Hindlimb muscle (tissue), 1 donor: Measurements from ENCODE around the gene CNFN. TPM values are rescaled to one million over a fixed set of nuclear protein-coding genes. Genes with fewer than 3 reads are reported as not detected.

Experiments used
- DNase-seq: peaks from one replicate; pipeline ENCODE4 v3.0.0-alpha.2; 2013
- polyA plus RNA-seq: library from polyadenylated mRNA; unstranded; fragments of 120-200 nt; gene quantifications from one replicate; pipeline ENCODE4 v1.2.1, GENCODE V29; 2013; ENCODE audit not compliant: insufficient read length

The CNFN gene
- polyA plus RNA-seq, 1 donor, result not detected

GRCh38 chr19:42374826-42375376 lies 15.2 kb downstream of the CNFN start:
- no peak for DNase-seq

- DNase-seq, result peak; percentile 29
These were observed 19.4 kb downstream of the CNFN start for GRCh38 chr19:42370626-42371175.

GRCh38 chr19:42370068-42370520 lies 20.0 kb downstream of the CNFN start:
- no peak for DNase-seq

- DNase-seq, result no peak
These were observed 20.5 kb downstream of the CNFN start for GRCh38 chr19:42369433-42370067.

- no peak for DNase-seq
These were observed 21.3 kb downstream of the CNFN start for GRCh38 chr19:42368765-42369164.

- DNase-seq, result no peak
These were observed 21.7 kb downstream of the CNFN start for GRCh38 chr19:42368360-42368759.

- DNase-seq, result no peak
These were observed 22.2 kb downstream of the CNFN start for GRCh38 chr19:42367929-42368328.

GRCh38 chr19:42366673-42367072 lies 23.4 kb downstream of the CNFN start:
- no peak for DNase-seq

- DNase-seq, result no peak
These were observed 26.3 kb downstream of the CNFN start for GRCh38 chr19:42363614-42364346.

- no peak for DNase-seq
These were observed 27.1 kb downstream of the CNFN start for GRCh38 chr19:42362891-42363440.

- no peak for DNase-seq
These were observed 27.8 kb downstream of the CNFN start for GRCh38 chr19:42362342-42362741.

GRCh38 chr19:42361545-42361910 lies 28.6 kb downstream of the CNFN start:
- no peak for DNase-seq

GRCh38 chr19:42360787-42361544 lies 29.1 kb downstream of the CNFN start:
- DNase-seq, result no peak

GRCh38 chr19:42357290-42357689 lies 32.8 kb downstream of the CNFN start:
- no peak for DNase-seq

- no peak for DNase-seq
These were observed 33.4 kb downstream of the CNFN start for GRCh38 chr19:42356686-42357085.

- DNase-seq, result no peak
These were observed 34.2 kb downstream of the CNFN start for GRCh38 chr19:42355896-42356295.

- DNase-seq, result no peak
These were observed 36.6 kb downstream of the CNFN start for GRCh38 chr19:42353341-42354015.

- no peak for DNase-seq
These were observed 37.5 kb downstream of the CNFN start for GRCh38 chr19:42352301-42353259.

- no peak for DNase-seq
These were observed 38.9 kb downstream of the CNFN start for GRCh38 chr19:42351079-42351735.

GRCh38 chr19:42350417-42350816 lies 39.7 kb downstream of the CNFN start:
- no peak for DNase-seq
